Neuronal stem cell (in vitro differentiated cells): ENCODE results near the gene KIF13A.
A peak's percentile ranks its signal among the peaks of the same experiment; 100 is the strongest.

Source experiments
- DNase-seq: peaks from one replicate; pipeline ENCODE4 v3.0.0-alpha.2; 2013; ENCODE audit warnings: low spot score
- H2AFZ ChIP-seq: one replicate; pipeline ENCODE4 v1.6.1; 2013; ENCODE audit warnings: mild to moderate bottlenecking, low read length, inconsistent platforms
- H2AK5ac ChIP-seq: 2 replicates; pipeline ENCODE4 v1.6.1; 2013; ENCODE audit warnings: low read depth, mild to moderate bottlenecking, inconsistent platforms, low read length, moderate library complexity, mixed read lengths
- H2BK120ac ChIP-seq: 2 replicates; pipeline ENCODE4 v1.6.1; 2013; ENCODE audit warnings: low read depth, mild to moderate bottlenecking, inconsistent platforms, low read length, moderate library complexity, mixed read lengths
- H2BK12ac ChIP-seq: one replicate; pipeline ENCODE4 v1.6.1; 2013; ENCODE audit warnings: low read length, inconsistent platforms
- H2BK15ac ChIP-seq: 2 replicates; pipeline ENCODE4 v1.6.1; 2013; ENCODE audit warnings: mild to moderate bottlenecking, low read length, inconsistent platforms, mixed read lengths
- H2BK5ac ChIP-seq: one replicate; pipeline ENCODE4 v1.6.1; 2013; ENCODE audit warnings: inconsistent platforms, mild to moderate bottlenecking, low read length, moderate library complexity
- H3K14ac ChIP-seq: one replicate; pipeline ENCODE4 v1.6.1; 2013; ENCODE audit warnings: low read length, inconsistent platforms
- H3K18ac ChIP-seq: 2 replicates; pipeline ENCODE4 v1.6.1; 2013; ENCODE audit warnings: low read length, inconsistent platforms
- H3K23ac ChIP-seq: 2 replicates; pipeline ENCODE4 v1.6.1; 2013; ENCODE audit warnings: low read depth, mild to moderate bottlenecking, mixed read lengths, low read length, inconsistent platforms; ENCODE audit not compliant: poor library complexity
- H3K27ac ChIP-seq: replicated peaks from 3 replicates; pipeline ENCODE4 v1.5.1; 2013; ENCODE audit warnings: low read length, inconsistent platforms
- H3K27me3 ChIP-seq, 3 experiments: 2 replicates each; pipeline ENCODE4 v1.6.1; 2013; ENCODE audit warnings: low read length in 3 of 3, mild to moderate bottlenecking in 2 of 3, inconsistent platforms in 1 of 3, low read depth in 1 of 3, mixed read lengths in 1 of 3, moderate library complexity in 1 of 3; ENCODE audit not compliant: control insufficient read depth in 3 of 3, insufficient read depth in 3 of 3
- H3K36me3 ChIP-seq, 2 donors: replicated peaks in 1 of 2; 2 replicates each; pipeline ENCODE4 v1.6.1; 2013; ENCODE audit warnings: low read length in 2 of 2; ENCODE audit not compliant: control insufficient read depth in 2 of 2, insufficient read depth in 2 of 2
- H3K4ac ChIP-seq: 2 replicates; pipeline ENCODE4 v1.6.1; 2013; ENCODE audit warnings: inconsistent platforms, mild to moderate bottlenecking, low read length, moderate library complexity
- H3K4me1 ChIP-seq, 2 donors: 1 replicate in 1 of 2; 2 replicates in 1 of 2; pipeline ENCODE4 v1.6.1; 2013; ENCODE audit warnings: low read length in 2 of 2, low read depth in 1 of 2; ENCODE audit not compliant: control insufficient read depth in 2 of 2, insufficient read depth in 1 of 2
- H3K4me2 ChIP-seq: one replicate; pipeline ENCODE4 v1.6.1; 2013; ENCODE audit warnings: mild to moderate bottlenecking, low read length, inconsistent platforms; ENCODE audit not compliant: insufficient read depth, poor library complexity, severe bottlenecking
- H3K4me3 ChIP-seq, 2 donors: 2 replicates each; pipeline ENCODE4 v1.5.1; 2013; ENCODE audit warnings: low read length in 2 of 2, mild to moderate bottlenecking in 2 of 2, inconsistent platforms in 1 of 2, moderate library complexity in 1 of 2
- H3K79me1 ChIP-seq: one replicate; pipeline ENCODE4 v1.6.1; 2013; ENCODE audit warnings: low read depth, mild to moderate bottlenecking, inconsistent platforms, low read length, moderate library complexity
- H3K9ac ChIP-seq: one replicate; pipeline ENCODE4 v1.6.1; 2013; ENCODE audit warnings: mild to moderate bottlenecking, low read depth, low read length, inconsistent platforms; ENCODE audit not compliant: poor library complexity
- H3K9me3 ChIP-seq, 2 donors: replicated peaks in 1 of 2; 2 replicates each; pipeline versions ENCODE3 to v1.6.1; 2013; ENCODE audit warnings: low read length in 2 of 2, mild to moderate bottlenecking in 2 of 2, inconsistent platforms in 1 of 2, low read depth in 1 of 2, mixed read lengths in 1 of 2, moderate library complexity in 1 of 2; ENCODE audit not compliant: control insufficient read depth in 2 of 2, insufficient read depth in 1 of 2
- H4K8ac ChIP-seq: one replicate; pipeline ENCODE4 v1.6.1; 2013; ENCODE audit warnings: low read depth, mild to moderate bottlenecking, inconsistent platforms, low read length, moderate library complexity
- H4K91ac ChIP-seq: one replicate; pipeline ENCODE4 v1.6.1; 2013; ENCODE audit warnings: low read length, low read depth, mild to moderate bottlenecking, inconsistent platforms; ENCODE audit not compliant: poor library complexity
- WGBS, 2 donors: extraction: QIAGEN DNeasy Blood & Tissue Kit; methylation state at CpG; one replicate each; pipeline ENCODE4 v1.1.7; 2013; ENCODE audit warnings: missing lambda C conversion rate in 2 of 2, mixed read lengths in 1 of 2; ENCODE audit not compliant: insufficient read length in 2 of 2, insufficient replicate concordance in 1 of 2; ENCODE audit errors: extremely low coverage in 2 of 2; 5-methylcytosine and 5-hydroxymethylcytosine counted together

Gene KIF13A

DNA sequence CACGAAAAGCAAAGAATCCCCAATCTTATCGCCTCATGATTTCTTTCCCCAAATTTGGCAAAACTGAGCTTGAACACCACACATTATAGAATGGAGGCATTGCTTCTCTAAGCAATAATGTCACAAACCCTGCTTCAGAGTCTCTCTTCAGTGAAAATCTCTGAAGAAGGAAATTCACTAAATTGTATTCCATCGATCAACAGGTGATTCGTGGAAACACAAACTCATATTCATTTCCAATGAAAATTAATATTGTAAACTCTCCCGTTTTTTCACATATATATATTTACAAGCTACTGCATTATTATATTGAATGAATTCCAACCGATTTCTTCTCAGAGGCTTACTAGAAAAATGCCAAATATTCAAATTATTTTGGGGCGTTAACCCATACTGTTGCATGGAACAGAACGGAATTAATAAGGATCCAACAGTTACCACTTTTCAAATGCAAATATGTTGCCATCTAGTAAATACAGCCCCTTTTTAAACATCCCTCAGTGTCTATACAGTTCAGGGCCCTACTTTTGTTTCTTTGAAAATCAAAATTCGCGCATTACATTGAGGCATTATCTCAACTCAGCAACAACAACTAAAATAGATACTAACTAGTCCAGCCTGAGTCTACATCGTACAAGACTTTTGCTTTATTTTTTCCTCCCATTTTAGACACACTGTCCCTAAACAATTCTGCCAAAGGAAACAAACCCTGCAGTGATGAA, 1.3 kb downstream of the KIF13A start:
- H3K4ac ChIP-seq = no peak overlapping the region
- H3K4me2 ChIP-seq = peak overlapping the region; percentile 79
- H4K8ac ChIP-seq = no peak overlapping the region
- peaks cover 3% of the 10 kb centered on the region for H3K79me1 ChIP-seq
- no peak for DNase-seq
- H2BK15ac ChIP-seq = no peak overlapping the region
- peaks cover 4 to 10% of the 10 kb centered on the region in 2 donors for H3K4me1 ChIP-seq
- no peak overlapping the region for H4K91ac ChIP-seq
- peaks cover 0 to 3% (median 0%) of the 10 kb centered on the region in 3 experiments for H3K27me3 ChIP-seq
- no peak overlapping the region for H2BK5ac ChIP-seq
- no peak overlapping the region for H2BK12ac ChIP-seq
- no peak overlapping the region for H3K18ac ChIP-seq
- peak overlapping the region; percentile 88 to 92 for H3K4me3 ChIP-seq
- H3K9ac ChIP-seq = no peak overlapping the region
- H3K14ac ChIP-seq = no peak overlapping the region
- no peak overlapping the region for H2BK120ac ChIP-seq
- no peaks in the 10 kb centered on the region for H3K9me3 ChIP-seq
- H2AK5ac ChIP-seq = no peak overlapping the region
- peak overlapping the region; percentile 97 for H2AFZ ChIP-seq
- WGBS, 2 donors = no CpG with 5 or more reads among the region's 11 CpGs
- H3K23ac ChIP-seq = no peak overlapping the region
- peaks cover 0 to 26% of the 10 kb centered on the region in 2 donors for H3K36me3 ChIP-seq
- H3K27ac ChIP-seq = no peak overlapping the region

DNA sequence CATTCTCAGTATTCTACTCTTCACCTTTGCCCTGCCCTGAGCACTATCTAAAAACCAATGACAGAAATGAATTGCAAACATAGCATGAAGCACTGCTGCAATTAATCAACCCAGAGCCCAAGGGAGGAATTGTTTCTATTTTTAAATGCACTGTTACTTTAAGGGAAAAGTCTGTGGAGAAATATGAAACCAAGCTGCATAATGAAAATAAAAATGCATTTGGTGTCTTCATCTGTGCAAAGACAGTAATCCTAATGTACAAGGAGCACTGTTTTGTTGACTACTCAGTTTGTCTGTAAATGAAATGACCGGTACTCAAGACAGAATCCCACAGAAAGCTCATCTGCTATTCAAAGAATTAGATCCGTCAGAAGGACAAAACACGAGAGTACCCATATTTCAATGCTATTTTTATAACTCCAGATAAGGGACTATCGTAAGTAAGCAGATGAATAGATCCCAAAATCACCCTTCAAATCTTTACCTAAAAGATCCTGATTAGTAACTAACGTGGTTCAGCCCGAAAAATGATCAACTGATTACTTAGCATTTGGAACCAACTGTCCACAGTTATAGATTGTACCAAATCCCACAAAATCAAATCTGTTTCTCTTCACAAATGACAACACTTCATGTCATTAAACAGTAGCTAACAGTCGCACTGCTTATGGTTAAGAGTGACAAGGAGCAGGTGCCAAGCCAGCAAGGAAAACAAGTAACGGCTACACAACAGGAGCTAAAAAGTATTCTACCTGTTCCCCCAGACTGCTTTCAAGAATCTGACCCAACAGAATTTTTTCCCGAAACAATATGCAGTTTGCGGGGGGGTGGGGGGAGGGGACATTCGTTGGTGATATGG, 2.4 kb downstream of the KIF13A start:
- H3K79me1 ChIP-seq = peaks cover 3% of the 10 kb centered on the region
- H3K4ac ChIP-seq = no peak overlapping the region
- no peak overlapping the region for H4K91ac ChIP-seq
- H2BK120ac ChIP-seq = no peak overlapping the region
- no CpG with 5 or more reads among the region's 11 CpGs for WGBS, 2 donors
- no peak overlapping the region for H3K27ac ChIP-seq
- DNase-seq = no peak
- H3K4me2 ChIP-seq = no peak overlapping the region
- H2AK5ac ChIP-seq = no peak overlapping the region
- H3K4me1 ChIP-seq = peaks cover 4 to 10% of the 10 kb centered on the region in 2 donors
- H3K36me3 ChIP-seq = peaks cover 0 to 29% of the 10 kb centered on the region in 2 donors
- H3K27me3 ChIP-seq = peaks cover 0 to 3% (median 0%) of the 10 kb centered on the region in 3 experiments
- H2BK12ac ChIP-seq = no peak overlapping the region
- H2BK15ac ChIP-seq = no peak overlapping the region
- no peak overlapping the region for H3K9ac ChIP-seq
- no peak overlapping the region for H3K14ac ChIP-seq
- H3K23ac ChIP-seq = no peak overlapping the region
- H3K4me3 ChIP-seq = no peak overlapping the region
- H2BK5ac ChIP-seq = no peak overlapping the region
- H3K9me3 ChIP-seq = no peaks in the 10 kb centered on the region
- H2AFZ ChIP-seq = no peak overlapping the region
- no peak overlapping the region for H3K18ac ChIP-seq
- H4K8ac ChIP-seq = no peak overlapping the region

DNA sequence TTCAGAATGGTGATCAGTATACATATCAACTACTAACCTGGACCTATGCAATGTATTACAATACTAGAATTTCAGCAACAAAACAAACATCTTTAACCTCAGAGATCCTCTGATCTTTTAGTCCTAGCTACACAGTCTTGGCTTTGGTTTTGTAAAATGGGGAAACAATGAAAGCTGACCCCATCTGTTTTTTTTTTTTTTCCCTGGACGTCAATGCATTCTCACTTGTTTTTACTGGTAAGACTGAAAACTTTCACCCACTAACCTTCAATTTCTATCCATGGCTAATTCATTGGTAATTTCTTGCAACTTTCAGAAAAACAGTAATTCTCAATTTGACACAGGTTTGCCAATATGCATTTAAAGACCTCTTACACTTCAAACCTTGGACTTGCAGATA, 3.0 kb downstream of the KIF13A start:
- Histone ChIP-seq H3K4me3 (no peak overlapping the region), H2AFZ (no peak overlapping the region), H2BK120ac (no peak overlapping the region), H2AK5ac (no peak overlapping the region), H3K23ac (no peak overlapping the region), H2BK5ac (no peak overlapping the region), H3K18ac (no peak overlapping the region), H3K4me1 (peaks cover 4 to 10% of the 10 kb centered on the region in 2 donors), H4K8ac (no peak overlapping the region), H2BK15ac (no peak overlapping the region), H4K91ac (no peak overlapping the region), H3K27me3 (peaks cover 0 to 3% (median 0%) of the 10 kb centered on the region in 3 experiments), H3K9me3 (no peaks in the 10 kb centered on the region), H3K14ac (no peak overlapping the region), H3K27ac (no peak overlapping the region), H3K4ac (no peak overlapping the region), H3K4me2 (no peak overlapping the region), H3K79me1 (peaks cover 3% of the 10 kb centered on the region), H3K9ac (no peak overlapping the region), H3K36me3 (peaks cover 0 to 29% of the 10 kb centered on the region in 2 donors), H2BK12ac (no peak overlapping the region)
- no CpG with 5 or more reads among the region's 1 CpG for WGBS, 2 donors
- DNase-seq = no peak

DNA sequence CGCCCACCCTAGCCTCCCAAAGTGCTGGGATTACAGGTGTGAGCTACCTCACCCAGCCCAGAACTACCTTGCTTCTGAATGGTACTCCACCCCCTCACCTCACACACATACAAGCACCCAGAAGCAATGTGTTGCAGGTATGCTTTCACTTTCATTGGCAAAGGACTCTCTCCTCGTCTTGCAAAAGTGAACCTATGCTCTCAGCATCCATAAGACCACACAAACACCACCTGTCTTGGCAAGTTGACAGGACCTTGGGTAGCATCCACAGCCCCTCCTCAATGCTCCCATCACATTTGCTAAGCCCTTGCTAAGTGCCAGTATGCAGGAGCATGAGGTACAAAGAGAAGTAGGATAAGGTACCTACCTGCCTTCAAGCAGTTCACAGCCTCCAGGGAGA, 3.7 kb downstream of the KIF13A start:
- WGBS, 2 donors = no CpG with 5 or more reads among the region's 2 CpGs

More for the DNA sequence above, 3.7 kb downstream of the KIF13A start:
- H3K27ac ChIP-seq = no peak overlapping the region
- H3K9ac ChIP-seq = no peak overlapping the region
- peaks cover 0 to 3% (median 0%) of the 10 kb centered on the region in 3 experiments for H3K27me3 ChIP-seq
- H3K23ac ChIP-seq = no peak overlapping the region
- no peak overlapping the region for H2BK5ac ChIP-seq
- no peak overlapping the region for H4K91ac ChIP-seq
- no peak overlapping the region for H3K4ac ChIP-seq
- peaks cover 0 to 29% of the 10 kb centered on the region in 2 donors for H3K36me3 ChIP-seq
- H3K18ac ChIP-seq = no peak overlapping the region
- H3K4me2 ChIP-seq = no peak overlapping the region
- H4K8ac ChIP-seq = no peak overlapping the region
- H3K4me1 ChIP-seq = peaks cover 4 to 10% of the 10 kb centered on the region in 2 donors
- no peak overlapping the region for H3K4me3 ChIP-seq
- H2BK12ac ChIP-seq = no peak overlapping the region
- no peaks in the 10 kb centered on the region for H3K9me3 ChIP-seq
- no peak for DNase-seq
- H2BK15ac ChIP-seq = no peak overlapping the region
- no peak overlapping the region for H2AK5ac ChIP-seq
- H2AFZ ChIP-seq = no peak overlapping the region
- H3K79me1 ChIP-seq = peaks cover 3% of the 10 kb centered on the region
- H3K14ac ChIP-seq = no peak overlapping the region
- no peak overlapping the region for H2BK120ac ChIP-seq
